ENCODE measurements around the gene DLGAP4.

The DLGAP4 gene

DNA sequence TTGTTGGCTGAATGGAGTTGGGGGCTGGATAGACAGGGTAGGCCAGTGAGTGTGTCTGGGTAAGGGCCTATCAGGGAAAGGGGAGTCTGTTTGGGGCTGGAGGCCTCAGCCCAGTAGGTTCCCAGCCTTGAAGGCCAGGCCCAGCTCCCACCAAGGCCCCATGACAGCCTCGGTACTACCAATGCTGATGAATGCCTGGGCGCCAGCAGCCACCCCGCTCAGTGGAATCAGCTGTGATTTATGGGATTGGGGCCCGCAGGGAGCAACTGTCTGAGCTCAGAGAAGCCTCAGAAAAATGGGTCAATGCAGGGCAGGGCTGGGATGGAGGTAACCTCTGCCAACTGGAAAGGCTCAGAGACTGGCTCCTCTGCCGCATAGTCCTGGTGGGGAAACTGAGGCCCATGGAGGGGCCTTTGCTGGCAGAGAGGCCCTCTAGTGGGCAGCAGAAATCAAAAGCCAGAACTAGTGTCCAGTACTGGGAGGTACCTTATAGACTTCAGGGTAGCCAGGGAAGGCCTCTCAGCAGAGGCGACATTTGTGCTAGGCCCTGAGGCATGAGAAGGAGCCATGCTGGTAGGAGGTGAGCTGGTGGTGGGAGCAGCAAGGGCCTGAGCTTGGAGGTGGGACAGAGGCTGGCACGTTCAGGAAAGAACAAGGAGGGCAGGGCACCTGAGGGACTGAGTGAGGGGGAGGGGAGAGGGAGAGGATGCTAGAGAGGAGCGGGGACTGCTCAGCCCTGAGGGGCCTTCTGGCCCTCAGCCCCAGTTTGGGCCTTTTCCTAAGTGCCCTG, 36.4 kb downstream of the DLGAP4 start:
- no peak for DNase-seq (ENCODE audit: low read depth, low spot score)
- no peak for TF ChIP-seq CTCF (IDR thresholded peaks at IDR 0.05; ENCODE audit: low read depth, low read length)
- no peak overlapping the region for H3K4me3 ChIP-seq (ENCODE audit: low read depth, low read length)
- in situ Hi-C loops (cut with HindIII; ENCODE audit: low sequenced_read_pairs) = no loop called here

GRCh38 chr20:36343641-36344040, 37.5 kb downstream of the DLGAP4 start:
- in situ Hi-C loops (cut with HindIII; ENCODE audit: low sequenced_read_pairs) = no loop called here
- H3K4me3 ChIP-seq (ENCODE audit: low read depth, low read length) = no peak overlapping the region
- no peak for TF ChIP-seq CTCF (IDR thresholded peaks at IDR 0.05; ENCODE audit: low read depth, low read length)
- DNase-seq (ENCODE audit: low read depth, low spot score) = no peak

- TF ChIP-seq CTCF (IDR thresholded peaks at IDR 0.05; ENCODE audit: low read depth, low read length) = no peak
- H3K4me3 ChIP-seq (ENCODE audit: low read depth, low read length) = no peak overlapping the region
- in situ Hi-C loops (cut with HindIII; ENCODE audit: low sequenced_read_pairs) = no loop called here
- peak; percentile 51 for DNase-seq (ENCODE audit: low read depth, low spot score)
Observed at GRCh38 chr20:36344517-36345132, 38.5 kb downstream of the DLGAP4 start.

DNA sequence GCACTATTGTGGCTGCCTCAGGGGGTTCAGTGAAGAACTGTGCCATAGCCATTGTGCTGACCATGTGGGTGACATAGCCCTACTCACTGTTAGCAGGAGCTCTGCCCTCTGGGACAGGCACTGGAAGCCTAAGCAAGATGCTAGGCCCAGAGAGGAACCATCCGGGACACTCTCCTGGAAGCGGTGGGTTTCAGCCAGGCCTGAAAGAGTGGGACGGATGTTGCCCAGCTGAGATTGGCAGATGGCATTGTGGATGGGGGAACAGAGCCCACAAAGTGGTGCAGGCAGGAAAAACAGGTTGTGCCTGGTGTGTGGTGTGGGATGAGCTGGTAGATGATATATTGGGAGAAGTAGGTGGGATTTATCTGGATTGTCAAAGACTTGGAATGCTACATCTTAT, 40.1 kb downstream of the DLGAP4 start:
- in situ Hi-C loops (cut with HindIII; ENCODE audit: low sequenced_read_pairs) = no loop called here
- TF ChIP-seq CTCF (IDR thresholded peaks at IDR 0.05; ENCODE audit: low read depth, low read length) = no peak
- H3K4me3 ChIP-seq (ENCODE audit: low read depth, low read length) = no peak overlapping the region
- DNase-seq (ENCODE audit: low read depth, low spot score) = no peak

GRCh38 chr20:36349384-36350170, 43.4 kb downstream of the DLGAP4 start:
- H3K4me3 ChIP-seq (ENCODE audit: low read depth, low read length) = no peak overlapping the region
- TF ChIP-seq CTCF (IDR thresholded peaks at IDR 0.05; ENCODE audit: low read depth, low read length) = no peak
- DNase-seq (ENCODE audit: low read depth, low spot score) = no peak
- in situ Hi-C loops (cut with HindIII; ENCODE audit: low sequenced_read_pairs) = no loop called here

DNA sequence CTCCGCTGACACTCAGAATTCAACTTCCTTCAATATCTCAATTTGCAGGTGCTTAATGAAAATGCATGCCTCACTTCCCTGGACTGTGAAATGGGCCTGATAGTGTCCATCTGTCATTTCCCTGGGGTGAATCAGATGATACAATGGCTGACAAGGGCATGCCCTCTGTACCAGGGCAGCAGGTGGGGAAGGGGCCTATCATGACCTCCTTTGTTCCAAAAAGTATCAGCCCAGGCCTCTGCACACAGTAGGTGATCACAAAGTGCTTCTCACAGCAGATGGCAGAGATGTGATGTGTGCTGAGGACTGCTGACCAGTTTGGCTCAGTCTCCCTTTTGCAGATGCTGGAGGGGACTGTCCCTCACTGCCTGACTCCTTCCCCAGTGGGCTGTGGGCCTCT, 44.3 kb downstream of the DLGAP4 start:
- TF ChIP-seq CTCF (IDR thresholded peaks at IDR 0.05; ENCODE audit: low read depth, low read length) = no peak
- in situ Hi-C loops (cut with HindIII; ENCODE audit: low sequenced_read_pairs) = no loop called here
- H3K4me3 ChIP-seq (ENCODE audit: low read depth, low read length) = no peak overlapping the region
- DNase-seq (ENCODE audit: low read depth, low spot score) = no peak

Measured in astrocyte of the spinal cord (primary cell).